GM21529 (cell line): ENCODE data around the gene SLC17A3.

Experiments
- ATAC-seq: cut with Tn5 transposase; IDR thresholded peaks from one replicate; pipeline ENCODE4 v1.9.1; 2021; ENCODE audit not compliant: unreplicated experiment

SLC17A3 gene

GRCh38 chr6:25889877-25890853 lies 16.1 kb upstream of the SLC17A3 start:
- ATAC-seq, result no peak

GRCh38 chr6:25888626-25889025 lies 14.6 kb upstream of the SLC17A3 start:
- ATAC-seq, result no peak

GRCh38 chr6:25886066-25886465 lies 12.0 kb upstream of the SLC17A3 start:
- ATAC-seq, result no peak

GRCh38 chr6:25883991-25884390 lies 9.9 kb upstream of the SLC17A3 start:
- no peak for ATAC-seq

GRCh38 chr6:25883536-25883935 lies 9.5 kb upstream of the SLC17A3 start:
- ATAC-seq, result no peak

GRCh38 chr6:25882051-25882496 lies 8.0 kb upstream of the SLC17A3 start:
- no peak for ATAC-seq

- ATAC-seq, result no peak
Observed at GRCh38 chr6:25880601-25881000, 6.6 kb upstream of the SLC17A3 start.

GRCh38 chr6:25878721-25879322 lies 4.8 kb upstream of the SLC17A3 start:
- ATAC-seq, result no peak

- no peak for ATAC-seq
Observed at GRCh38 chr6:25875926-25876602, 2.0 kb upstream of the SLC17A3 start.

GRCh38 chr6:25875563-25875905 lies 1.5 kb upstream of the SLC17A3 start:
- ATAC-seq, result no peak

GRCh38 chr6:25874822-25875562 lies 949 bp upstream of the SLC17A3 start:
- ATAC-seq, result no peak

GRCh38 chr6:25872814-25873213 lies 1.2 kb downstream of the SLC17A3 start:
- ATAC-seq, result no peak

- no peak for ATAC-seq
Observed at GRCh38 chr6:25869840-25870239, 4.2 kb downstream of the SLC17A3 start.

- ATAC-seq, result no peak
Observed at GRCh38 chr6:25868436-25869183, 5.4 kb downstream of the SLC17A3 start.

GRCh38 chr6:25866011-25866410 lies 8.0 kb downstream of the SLC17A3 start:
- no peak for ATAC-seq

GRCh38 chr6:25863360-25863759 lies 10.7 kb downstream of the SLC17A3 start:
- ATAC-seq, result no peak

- no peak for ATAC-seq
Observed at GRCh38 chr6:25862199-25862598, 11.8 kb downstream of the SLC17A3 start.

GRCh38 chr6:25852756-25853155 lies 21.3 kb downstream of the SLC17A3 start:
- ATAC-seq, result no peak

- no peak for ATAC-seq
Observed at GRCh38 chr6:25851961-25852360, 22.1 kb downstream of the SLC17A3 start.

GRCh38 chr6:25844518-25844917 lies 29.5 kb downstream of the SLC17A3 start:
- no peak for ATAC-seq
